Activated CD4-positive, alpha-beta T cell treated with anti-CD3 and anti-CD28 coated beads for 24 hours (primary cell): ENCODE results near the gene ADAM12.
A peak's percentile ranks its signal among the peaks of the same experiment; 100 is the strongest.
"Not testable (repeated sequence)": the region's sequence is repeated elsewhere in the genome, so short reads cannot be mapped to it uniquely, and the experiment has no call there.

Experiments
- DNase-seq, 2 donors: peaks; one replicate each; pipeline ENCODE4 v3.0.0-alpha.2; 2020; ENCODE audit warnings: low read depth in 2 of 2

Gene ADAM12

DNA sequence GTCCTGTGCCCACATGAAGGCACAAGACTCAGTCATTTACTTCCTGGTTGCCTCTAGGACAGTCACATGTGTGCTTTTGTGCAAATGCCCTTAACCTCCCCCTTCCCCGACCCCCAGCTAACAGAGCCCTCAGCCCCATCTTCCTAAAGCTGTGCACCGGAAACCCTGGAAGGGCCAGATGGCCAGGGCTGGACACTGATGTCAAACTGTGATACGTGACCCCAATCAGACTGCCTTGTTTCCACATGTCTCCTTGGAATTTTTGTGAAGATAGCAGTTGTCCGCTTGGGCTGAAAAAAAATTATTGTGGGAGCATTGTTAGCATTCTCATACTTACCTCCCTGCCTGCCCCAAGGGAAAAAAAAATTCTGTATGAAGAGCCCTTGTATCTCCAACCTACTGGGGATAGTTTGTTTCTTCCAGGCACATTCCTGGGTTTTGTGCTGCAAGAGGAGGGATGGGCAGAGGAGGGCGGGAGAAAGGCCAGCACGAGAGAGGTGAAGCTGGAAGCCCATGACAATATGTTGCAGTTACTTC is 17.0 kb upstream of the ADAM12 start:
- no peak for DNase-seq

- no peak for DNase-seq
Observed at GRCh38 chr10:126402721-126403695, 14.7 kb upstream of the ADAM12 start.

- DNase-seq: no peak
Observed at GRCh38 chr10:126400641-126401040, 12.4 kb upstream of the ADAM12 start.

- no peak for DNase-seq
Observed at GRCh38 chr10:126398924-126399323, 10.6 kb upstream of the ADAM12 start.

DNA sequence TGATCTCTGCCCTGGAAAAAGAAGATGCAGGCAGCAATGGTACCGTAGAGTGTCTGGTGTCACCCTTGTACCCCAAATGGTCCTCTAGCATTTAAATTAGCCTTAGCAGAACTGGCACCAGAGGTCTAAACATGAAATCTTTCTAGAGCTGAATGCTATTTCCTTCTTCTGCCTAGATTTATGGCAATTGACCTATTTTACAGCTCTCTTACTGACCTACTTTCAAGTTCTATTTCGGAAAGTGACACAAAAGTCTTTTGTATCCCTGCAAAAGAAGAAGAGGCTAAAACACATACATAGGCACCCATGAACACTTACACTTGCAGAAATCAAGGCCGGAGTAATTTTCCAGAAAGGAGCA is 10.1 kb upstream of the ADAM12 start:
- DNase-seq: no peak

- DNase-seq: no peak
Observed at GRCh38 chr10:126397640-126398382, 9.5 kb upstream of the ADAM12 start.

GRCh38 chr10:126397156-126397555 is 8.9 kb upstream of the ADAM12 start:
- no peak for DNase-seq

- no peak for DNase-seq
Observed at GRCh38 chr10:126394948-126395347, 6.7 kb upstream of the ADAM12 start.

GRCh38 chr10:126393076-126393475 is 4.8 kb upstream of the ADAM12 start:
- no peak for DNase-seq

GRCh38 chr10:126392469-126392868 is 4.2 kb upstream of the ADAM12 start:
- DNase-seq: no peak

GRCh38 chr10:126392068-126392467 is 3.8 kb upstream of the ADAM12 start:
- no peak for DNase-seq

- DNase-seq: no peak
Observed at GRCh38 chr10:126391192-126391885, 3.1 kb upstream of the ADAM12 start.

GRCh38 chr10:126390324-126390723 is 2.0 kb upstream of the ADAM12 start:
- no peak for DNase-seq

DNA sequence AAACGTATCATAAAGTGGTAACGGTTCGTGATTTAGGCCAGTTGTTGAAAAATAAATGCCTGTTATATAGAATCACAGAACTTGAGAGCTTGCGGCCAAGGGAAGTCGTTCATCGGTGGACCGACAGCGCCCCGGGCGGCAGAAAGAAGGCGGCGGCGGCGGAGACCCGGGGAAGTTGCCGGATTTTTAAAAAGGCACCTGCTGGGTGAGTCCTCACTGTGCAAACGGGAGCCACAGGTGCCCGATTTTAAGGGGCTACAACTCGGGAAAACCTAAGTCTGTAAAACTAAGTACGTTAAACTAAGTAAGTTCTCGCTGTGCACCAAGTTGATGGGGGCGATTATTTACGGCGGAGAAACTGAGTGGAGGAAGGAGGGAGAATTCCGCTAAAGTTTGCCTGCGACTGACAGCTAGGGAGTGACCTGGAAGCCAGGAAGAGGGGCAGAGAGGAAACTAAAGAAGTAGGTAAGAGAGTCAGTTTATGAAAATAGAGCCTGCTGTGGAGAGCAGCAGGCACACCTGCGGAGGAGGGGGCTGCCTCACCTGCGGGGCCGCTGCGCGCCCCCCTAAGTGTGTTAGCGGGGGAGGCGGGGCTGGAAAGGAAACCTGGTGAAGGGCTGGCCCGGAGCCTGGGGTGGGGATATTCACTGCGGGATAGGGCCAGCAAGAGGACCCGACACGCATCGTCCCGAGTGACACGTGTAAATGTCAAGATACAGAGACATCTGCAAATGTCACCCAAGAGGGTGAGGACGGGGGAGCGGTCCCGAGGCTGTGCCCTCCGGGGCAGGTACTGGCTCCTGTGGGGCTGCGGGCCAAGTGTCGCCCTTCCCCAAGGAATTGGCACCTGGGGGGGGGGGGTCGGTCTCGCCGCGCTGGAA is 996 bp downstream of the ADAM12 start:
- DNase-seq: peak in 1 of 2 donors; percentile 31

DNA sequence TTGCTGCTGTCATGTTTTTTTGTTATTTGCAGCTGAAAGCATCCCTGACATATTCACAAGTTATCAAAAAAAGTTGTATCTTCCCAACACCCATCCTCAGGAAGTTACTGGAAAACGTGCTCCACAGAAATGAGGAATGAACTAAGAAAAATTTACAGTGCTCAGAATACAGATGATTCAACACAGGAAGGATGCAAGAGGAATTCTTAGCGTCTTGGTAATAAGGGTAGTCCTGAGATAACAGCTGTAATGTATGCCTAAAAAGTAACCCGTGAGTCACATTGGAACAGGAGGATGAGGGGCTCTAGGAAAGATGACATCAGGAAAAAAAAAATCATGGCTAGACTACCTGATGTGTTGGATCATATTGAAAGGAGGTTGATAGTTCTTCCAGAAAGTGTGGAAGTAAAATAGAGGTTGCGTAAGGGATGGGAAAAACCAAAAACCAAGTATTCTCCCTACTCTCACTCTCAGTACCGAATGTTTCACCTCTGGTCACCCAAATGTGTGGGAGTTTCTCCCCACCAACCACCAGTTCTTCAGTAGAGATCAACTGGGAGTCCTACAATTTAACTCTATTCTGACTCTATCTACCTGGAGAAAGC is 3.9 kb downstream of the ADAM12 start:
- DNase-seq: no peak

DNA sequence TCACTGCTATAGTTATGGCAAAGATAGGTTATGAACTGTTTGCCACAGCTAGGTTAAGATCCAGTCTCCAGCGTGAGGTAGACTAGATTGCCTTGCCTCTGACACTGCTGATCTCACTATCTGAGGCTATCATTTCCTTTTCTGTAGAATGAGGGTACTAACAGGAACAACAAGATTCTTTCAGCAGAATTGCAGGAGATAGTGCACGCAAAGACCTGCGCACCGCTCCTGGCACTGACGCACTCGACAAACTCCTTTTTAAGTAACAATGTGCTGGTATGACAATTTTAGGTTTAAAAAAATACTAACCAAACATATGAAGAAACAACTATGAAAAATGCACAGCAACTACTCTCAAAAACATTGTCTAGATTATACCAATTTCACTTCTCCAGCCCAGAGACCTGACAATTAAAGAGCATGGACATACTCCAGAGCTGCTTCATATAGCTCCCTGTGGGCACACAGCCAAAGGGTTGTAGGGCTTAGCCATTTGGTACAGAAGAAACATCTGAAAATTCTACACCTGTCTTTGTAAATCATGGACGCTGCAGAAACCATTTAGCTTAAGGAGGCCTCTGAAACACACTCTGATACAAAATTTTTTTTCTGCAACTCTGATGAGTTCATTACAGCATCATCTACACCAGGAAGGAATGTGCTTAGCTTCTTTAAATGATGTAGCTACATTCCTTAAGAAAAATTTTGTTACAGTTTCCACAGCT is 7.8 kb downstream of the ADAM12 start:
- DNase-seq: no peak

DNA sequence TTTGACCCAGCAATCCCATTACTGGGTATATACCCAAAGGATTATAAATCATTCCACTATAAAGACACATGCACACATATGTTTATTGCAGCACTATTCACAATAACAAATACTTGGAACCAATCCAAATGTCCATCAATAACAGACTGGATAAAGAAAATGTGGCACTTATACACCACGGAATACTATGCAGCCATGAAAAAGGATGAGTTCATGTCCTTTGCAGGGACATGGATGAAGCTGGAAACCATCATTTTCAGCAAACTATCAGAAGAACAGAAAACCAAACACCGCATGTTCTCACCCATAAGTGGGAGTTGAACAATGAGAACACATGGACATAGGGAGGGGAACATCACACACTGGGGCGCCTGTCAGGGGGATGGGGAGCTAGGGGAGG is 9.1 kb downstream of the ADAM12 start:
- DNase-seq: not testable (repeated sequence)

DNA sequence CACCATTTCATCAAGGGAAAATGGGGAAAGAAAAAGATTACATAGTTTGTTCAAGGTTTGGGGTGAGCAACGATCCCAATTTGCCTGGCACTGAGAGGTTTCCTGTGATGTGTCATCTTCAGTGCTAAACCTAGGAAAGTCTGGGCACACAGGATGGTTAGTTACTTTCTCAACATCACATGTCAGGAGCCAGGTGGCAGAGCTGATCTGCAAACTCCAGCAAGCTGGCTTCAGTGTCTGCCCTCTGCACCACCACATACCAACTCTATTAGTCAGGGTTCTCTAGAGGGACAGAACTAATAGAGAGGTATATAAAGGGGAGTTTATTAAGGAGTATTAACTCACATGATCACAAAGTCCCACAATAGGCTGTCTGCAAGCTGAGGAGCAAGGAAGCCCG is 11.3 kb downstream of the ADAM12 start:
- DNase-seq: no peak

DNA sequence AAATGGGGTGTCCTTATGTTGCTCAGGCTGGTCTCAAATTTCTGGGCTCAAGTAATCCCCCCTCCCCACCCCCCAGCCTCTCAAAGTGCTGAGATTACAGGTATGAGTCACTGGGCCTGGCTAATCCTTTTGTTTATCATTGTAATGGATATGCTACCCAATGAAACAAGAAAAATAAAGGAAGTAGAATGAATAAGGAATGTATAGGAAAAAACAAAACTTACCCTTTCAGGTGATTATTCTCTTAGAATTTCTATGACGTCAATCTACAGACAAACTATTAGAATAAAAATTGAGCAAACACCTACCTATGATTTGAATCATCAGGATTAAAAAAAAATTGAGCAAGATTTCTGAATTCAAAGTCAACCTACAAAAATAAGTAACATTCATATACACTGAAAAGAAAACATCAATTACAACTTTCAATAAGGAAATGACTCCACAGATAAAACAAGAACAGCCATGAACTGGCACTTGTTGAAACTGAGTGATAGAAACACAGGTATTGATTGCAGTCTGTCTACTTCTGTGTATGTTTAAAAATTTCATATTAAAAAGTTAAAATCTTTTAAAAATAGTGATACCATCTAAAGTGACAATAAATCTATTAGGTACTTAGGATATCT is 12.2 kb downstream of the ADAM12 start:
- no peak for DNase-seq
